Endothelial cell of umbilical vein (primary cell): ENCODE data around the gene SCLT1. TPM values are rescaled to one million over a fixed set of nuclear protein-coding genes. Genes with fewer than 3 reads are reported as not detected.

Experiments
- BruUV-seq: library from RNA; stranded (reverse); fragments of 400-500 nt; replicated peaks from 2 replicates; lab custom pipeline; 2021; lab: Mats Ljungman, UMichigan
- CTCF ChIA-PET: fragments of 300-600, 350-600 bp; sonication (Branson Sonifier 250); formaldehyde crosslinking; loops from one replicate; lab custom pipeline; 2021; ENCODE audit warnings: antibody characterized with exemption, inconsistent platforms; lab: Charles Lee
- POLR2A ChIA-PET: fragments of 300-600, 350-600 bp; sonication (Branson Sonifier 250); formaldehyde crosslinking; loops from one replicate; lab custom pipeline; 2021; ENCODE audit warnings: antibody characterized with exemption, inconsistent platforms; lab: Charles Lee
- DNase-seq: peaks from one replicate; pipeline ENCODE4 v3.0.0-alpha.2; 2011; ENCODE audit warnings: low read depth, low spot score
- FAIRE-seq: peaks from 2 replicates; lab custom pipeline; 2011; peaks lifted over from hg19 to GRCh38; lab: Jason Lieb, UNC
- H2AFZ ChIP-seq: 2 replicates; pipeline ENCODE4 v1.6.0; 2012; ENCODE audit warnings: low read depth, low read length, control low read depth, inconsistent platforms
- H3K27ac ChIP-seq: 2 replicates; pipeline ENCODE4 v1.5.1; 2011; ENCODE audit warnings: low read depth, mild to moderate bottlenecking, control low read depth, low read length, moderate library complexity; ENCODE audit not compliant: insufficient read depth
- H3K27me3 ChIP-seq, 2 experiments: 2 replicates each; pipeline versions ENCODE4 v1.6.0 to v1.6.1; 2011; ENCODE audit warnings: low read length in 2 of 2, mixed read lengths in 1 of 2; ENCODE audit not compliant: control insufficient read depth in 2 of 2, insufficient read depth in 2 of 2
- H3K36me3 ChIP-seq, 2 experiments: 2 replicates in 1 of 2; 3 replicates in 1 of 2; pipeline ENCODE4 v1.5.1; 2011; ENCODE audit warnings: low read length in 2 of 2, mild to moderate bottlenecking in 1 of 2, moderate library complexity in 1 of 2; ENCODE audit not compliant: control insufficient read depth in 2 of 2, insufficient read depth in 2 of 2; ENCODE audit errors: extremely low read depth in 1 of 2
- H3K4me1 ChIP-seq: 3 replicates; pipeline ENCODE4 v1.5.1; 2011; ENCODE audit warnings: mild to moderate bottlenecking, low read length; ENCODE audit not compliant: control insufficient read depth, insufficient read depth; ENCODE audit errors: extremely low read depth
- H3K4me2 ChIP-seq: 2 replicates; pipeline ENCODE4 v1.6.1; 2011; ENCODE audit warnings: low read length, control low read depth, mixed read lengths; ENCODE audit not compliant: insufficient read depth
- H3K4me3 ChIP-seq, 3 experiments: fragments of 200-600 bp in 1 of 3; sonication (generic), shearing (Covaris generic) in 1 of 3; replicated peaks in 1 of 3; 2 replicates each; pipeline ENCODE4 v1.5.1; 2011 to 2016; ENCODE audit warnings: control low read depth in 3 of 3, low read length in 3 of 3, mild to moderate bottlenecking in 2 of 3, inconsistent platforms in 1 of 3, low read depth in 1 of 3, moderate library complexity in 1 of 3; ENCODE audit not compliant: insufficient read depth in 1 of 3
- H3K79me2 ChIP-seq: 2 replicates; pipeline ENCODE4 v1.6.0; 2012; ENCODE audit warnings: low read length, inconsistent platforms; ENCODE audit not compliant: control insufficient read depth, insufficient read depth
- H3K9ac ChIP-seq: replicated peaks from 2 replicates; pipeline ENCODE3; 2011; ENCODE audit warnings: low read length, control low read depth; ENCODE audit not compliant: insufficient read depth; ENCODE audit errors: extremely low read depth
- H3K9me1 ChIP-seq: replicated peaks from 3 replicates; pipeline ENCODE4 v1.6.0; 2011; ENCODE audit warnings: mild to moderate bottlenecking, low read length; ENCODE audit not compliant: control insufficient read depth, insufficient read depth; ENCODE audit errors: extremely low read depth
- H3K9me3 ChIP-seq: replicated peaks from 2 replicates; pipeline ENCODE4 v1.5.1; 2012; ENCODE audit warnings: low read length, inconsistent platforms; ENCODE audit not compliant: control insufficient read depth, insufficient read depth
- H4K20me1 ChIP-seq: replicated peaks from 2 replicates; pipeline ENCODE3; 2011; ENCODE audit warnings: mild to moderate bottlenecking, low read length; ENCODE audit not compliant: control insufficient read depth, insufficient read depth; ENCODE audit errors: extremely low read depth
- CTCF ChIP-seq, 2 donors: IDR thresholded peaks; 1 replicate in 1 of 2; 2 replicates in 1 of 2; pipeline ENCODE4 v1.5.1; 2011; ENCODE audit warnings: low read length in 2 of 2, mild to moderate bottlenecking in 2 of 2, moderate library complexity in 2 of 2, control low read depth in 1 of 2, inconsistent platforms in 1 of 2, low read depth in 1 of 2; ENCODE audit not compliant: insufficient read depth in 1 of 2; ENCODE audit errors: extremely low read depth in 1 of 2
- EZH2 ChIP-seq: IDR thresholded peaks from 2 replicates; pipeline ENCODE4 v1.6.1; 2012; ENCODE audit warnings: borderline replicate concordance, low read depth, mild to moderate bottlenecking, moderate library complexity, low read length, inconsistent platforms; ENCODE audit not compliant: severe bottlenecking
- JUN ChIP-seq: IDR thresholded peaks from 2 replicates; pipeline ENCODE4 v1.6.1; 2011; ENCODE audit warnings: borderline replicate concordance, low read depth; ENCODE audit not compliant: insufficient read length, insufficient read depth
- MYC ChIP-seq: IDR thresholded peaks from one replicate; pipeline ENCODE4 v1.6.1; 2011; ENCODE audit warnings: mild to moderate bottlenecking, low read depth, low read length
- POLR2A ChIP-seq: IDR thresholded peaks from 2 replicates; pipeline ENCODE4 v1.6.1; 2012; ENCODE audit warnings: low read depth, mild to moderate bottlenecking, control low read depth, low read length
- POLR2AphosphoS5 ChIP-seq: IDR thresholded peaks from 2 replicates; pipeline ENCODE4 v1.6.1; 2012; ENCODE audit warnings: low read depth, mild to moderate bottlenecking, control low read depth, low read length, moderate library complexity; ENCODE audit not compliant: insufficient read depth
- dilution Hi-C: fragments of 300-500 bp; cut with MboI; formaldehyde crosslinking; loops from one replicate; pipeline ENCODE4 v1.15.0; 2019; ENCODE audit warnings: low sequenced_read_pairs; ENCODE audit not compliant: extremely low pct_ligation_motif_present
- intact Hi-C: fragments of 100-400 bp; cut with micrococcal nuclease; formaldehyde crosslinking; loops from one replicate; pipeline ENCODE4 v1.10.0; 2022
- polyA plus RNA-seq, 4 experiments: library from polyadenylated mRNA; depleted of rRNA in 3 of 4; stranded (reverse) in 3 of 4; unstranded in 1 of 4; fragments of >200 nt; gene quantifications; 2 replicates each; pipeline versions ENCODE4 v1.2.1 to v1.2.3, GENCODE V29; 2011 to 2012; ENCODE audit warnings: missing spikeins in 1 of 4
- total RNA-seq: library from RNA; stranded (reverse); gene quantifications from 2 replicates; pipeline ENCODE4 v1.2.3, GENCODE V29; 2021
- TF ChIP-seq, protein P1 (sequence below): IDR thresholded peaks from 2 replicates; pipeline ENCODE4 v1.6.1; 2011; ENCODE audit not compliant: insufficient read depth, insufficient read length

The SCLT1 gene
- total and polyA plus RNA-seq, 2 donors (not counting 3 experiments of a cell fraction or from before 2014, with no cell fraction given), result 3.2 to 14.0 TPM

DNA sequence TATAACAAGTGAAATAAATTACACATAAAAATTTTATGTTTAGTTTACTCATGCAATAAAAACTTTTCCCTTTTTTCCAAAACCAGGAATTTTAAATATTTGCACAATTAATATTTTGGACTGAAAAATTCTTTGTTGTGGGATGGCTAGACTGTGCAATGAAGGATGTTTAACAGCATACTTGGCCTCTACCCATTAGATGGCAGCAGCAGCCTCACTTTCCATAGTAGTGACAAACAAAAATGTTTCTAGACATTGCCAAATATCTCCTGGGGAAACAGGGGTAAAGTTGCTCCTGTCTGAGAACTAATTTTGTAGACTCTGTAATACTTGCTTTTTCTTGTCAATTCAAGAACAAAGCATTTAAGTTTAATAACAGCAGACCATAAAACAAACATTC, 49.8 kb downstream of the SCLT1 start:
- intact Hi-C loops (no loop called here), dilution Hi-C loops (no loop called here)
- no peaks in the 10 kb centered on the region for H3K27me3 ChIP-seq
- POLR2A ChIA-PET, result no interaction called here
- no peaks in the 10 kb centered on the region for H3K36me3 ChIP-seq
- FAIRE-seq, result no peak
- BruUV-seq, result no TSS peak
- no peaks in the 10 kb centered on the region for H3K9me1 ChIP-seq
- H3K79me2 ChIP-seq, result peaks cover 6% of the 10 kb centered on the region
- H3K4me2 ChIP-seq, result no peak overlapping the region
- H3K9ac ChIP-seq, result no peak overlapping the region
- no peak overlapping the region for H3K4me3 ChIP-seq
- H4K20me1 ChIP-seq, result no peaks in the 10 kb centered on the region
- H2AFZ ChIP-seq, result no peak overlapping the region
- no peak overlapping the region for H3K27ac ChIP-seq
- DNase-seq, result no peak
- H3K9me3 ChIP-seq, result no peaks in the 10 kb centered on the region
- H3K4me1 ChIP-seq, result no peaks in the 10 kb centered on the region
- TF ChIP-seq CTCF (IDR thresholded peaks at IDR 0.05; ENCODE audit: extremely low read depth in 1 of 2, insufficient read depth in 1 of 2, low read depth in 1 of 2, low read length in 2 of 2), result no peak
- TF ChIP-seq JUN, result no peak
- no peak for TF ChIP-seq POLR2A
- no peak for TF ChIP-seq MYC
- TF ChIP-seq POLR2AphosphoS5, result no peak
- no peak for TF ChIP-seq EZH2
- TF ChIP-seq, protein P1, sequence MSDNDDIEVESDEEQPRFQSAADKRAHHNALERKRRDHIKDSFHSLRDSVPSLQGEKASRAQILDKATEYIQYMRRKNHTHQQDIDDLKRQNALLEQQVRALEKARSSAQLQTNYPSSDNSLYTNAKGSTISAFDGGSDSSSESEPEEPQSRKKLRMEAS, result no peak
- CTCF ChIA-PET, result interaction anchor here (1.8 kb wide), 1 partner anchor 124 kb away, joined by 6 read pairs; no protein-coding TSS in a partner anchor
